ENCODE data around the gene FAM241B. TPM values are rescaled to one million over a fixed set of nuclear protein-coding genes. Genes with fewer than 3 reads are reported as not detected.
A peak's percentile ranks its signal among the peaks of the same experiment; 100 is the strongest.

FAM241B gene
- total RNA-seq, 4 donors from 2014 or later, result 0.84 to 2.3 (median 1.8) TPM

DNA sequence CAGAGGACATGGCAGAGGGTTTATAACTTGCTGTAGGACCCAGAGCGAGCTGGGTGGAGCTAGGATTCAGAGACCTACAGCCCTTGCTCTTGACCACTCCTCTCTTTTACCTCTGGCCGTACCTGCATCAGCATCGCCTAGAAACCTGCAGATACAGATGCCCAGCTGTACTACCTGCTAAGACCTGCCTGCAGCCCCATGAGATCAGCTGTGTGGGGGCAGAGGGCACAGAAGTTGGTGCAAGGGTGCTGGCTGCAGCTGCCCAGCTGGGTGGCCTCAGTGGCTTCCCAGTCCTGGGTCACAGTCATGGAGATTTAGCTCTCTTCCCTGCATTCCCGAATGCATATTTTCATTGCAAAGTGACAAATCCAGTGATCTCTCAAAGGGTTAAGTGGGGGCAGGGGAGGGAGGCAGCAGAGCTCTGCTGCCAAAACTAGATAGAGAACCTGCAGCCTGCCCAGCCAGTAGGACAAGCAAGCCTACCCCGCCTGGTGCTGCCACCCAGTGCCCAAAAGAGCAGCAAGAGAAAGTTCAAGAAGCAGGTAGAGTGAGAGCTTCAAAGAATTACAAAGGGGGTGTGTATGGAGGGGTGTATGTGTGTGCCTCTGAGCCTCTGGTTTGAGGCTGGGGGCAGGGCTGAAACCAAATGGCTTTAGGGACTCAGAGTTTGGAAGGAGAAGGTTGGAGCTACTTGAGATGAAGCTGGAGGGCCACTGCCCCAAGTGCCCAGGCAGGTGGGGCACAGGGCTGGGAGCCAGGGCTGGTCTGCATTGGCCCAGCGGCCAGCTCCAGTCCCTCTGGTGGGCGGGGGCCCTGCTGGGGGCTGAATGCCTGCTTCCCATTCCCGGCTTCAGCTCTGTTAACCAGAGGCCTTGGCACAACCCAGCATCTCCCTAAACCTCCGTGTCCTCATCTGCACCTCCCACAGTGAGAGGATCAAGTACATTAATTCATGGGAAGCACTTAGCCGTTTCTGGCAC lies 6.9 kb downstream of the FAM241B start:
- TF ChIP-seq CTCF (IDR thresholded peaks at IDR 0.05), result no peak
- ATAC-seq (ENCODE audit: low FRiP score) (no peak), DNase-seq (ENCODE audit: low spot score) (no peak)

DNA sequence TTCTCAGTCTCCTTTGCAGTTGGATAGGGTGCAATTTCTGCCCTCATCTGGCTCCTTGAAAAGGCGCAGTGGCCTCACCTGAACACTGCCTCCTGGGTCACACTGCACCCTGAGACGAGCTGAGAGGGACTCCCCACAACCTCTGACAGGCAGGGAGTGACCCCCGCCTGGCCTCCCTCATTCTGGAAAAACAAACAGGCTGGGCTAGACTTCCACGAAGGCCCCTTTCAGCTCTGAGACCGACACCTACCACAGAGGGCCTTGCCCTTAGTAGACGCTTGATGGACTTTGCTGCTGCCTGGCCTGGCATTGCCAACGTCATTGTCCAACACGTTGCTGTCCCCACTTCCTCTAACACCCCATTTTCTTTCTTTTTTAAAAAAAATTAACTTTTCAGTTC lies 8.6 kb downstream of the FAM241B start:
- no peak for ATAC-seq (ENCODE audit: low FRiP score)
- TF ChIP-seq CTCF (IDR thresholded peaks at IDR 0.05), result no peak
- DNase-seq (ENCODE audit: low spot score), result no peak

- ATAC-seq (ENCODE audit: low FRiP score) (no peak), DNase-seq (ENCODE audit: low spot score) (peak; percentile 50)
- peak in 1 of 3 donors; percentile 41 for TF ChIP-seq CTCF (IDR thresholded peaks at IDR 0.05)
Measured at GRCh38 chr10:69639291-69640195, 9.5 kb downstream of the FAM241B start.

GRCh38 chr10:69640196-69640980 lies 10.3 kb downstream of the FAM241B start:
- no peak for DNase-seq (ENCODE audit: low spot score)
- TF ChIP-seq CTCF (IDR thresholded peaks at IDR 0.05), result no peak
- no peak for ATAC-seq (ENCODE audit: low FRiP score)

DNA sequence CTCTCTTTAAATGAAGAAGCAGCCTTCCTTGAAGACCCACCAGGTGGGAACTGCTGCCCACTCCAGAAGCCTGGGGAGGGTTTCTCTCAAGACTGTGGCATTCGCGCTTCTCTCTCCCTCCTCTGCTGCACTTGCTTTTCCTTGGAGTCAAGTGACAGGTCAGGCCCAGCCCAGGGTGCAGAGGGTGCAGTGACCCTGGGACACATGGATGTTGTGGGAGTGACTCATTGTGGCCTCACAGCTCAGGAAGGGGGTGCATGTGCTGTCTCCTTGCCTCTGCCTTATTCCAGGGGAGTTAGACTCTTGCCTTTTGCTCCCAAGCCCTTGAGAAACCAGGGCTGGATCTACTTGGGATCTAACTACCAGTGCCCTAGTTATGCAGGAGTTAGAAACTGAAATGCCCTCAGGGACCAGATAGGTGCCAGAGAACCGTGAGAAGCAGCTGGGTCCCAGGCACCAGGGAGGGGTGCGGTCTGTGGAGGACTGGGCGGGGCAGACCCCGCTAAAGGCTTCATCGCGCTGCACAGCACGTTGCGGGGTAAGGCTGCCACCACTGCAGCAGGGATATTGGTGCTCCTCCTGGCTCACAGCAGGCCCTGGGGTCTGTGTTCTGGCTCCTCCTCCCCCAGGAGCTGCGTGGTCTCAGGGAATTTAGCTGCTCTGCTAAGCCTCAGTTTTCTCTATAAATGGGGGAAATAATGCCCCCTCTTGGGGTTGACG lies 11.4 kb downstream of the FAM241B start:
- no peak for ATAC-seq (ENCODE audit: low FRiP score)
- no peak for TF ChIP-seq CTCF (IDR thresholded peaks at IDR 0.05)
- no peak for DNase-seq (ENCODE audit: low spot score)

- no peak for DNase-seq (ENCODE audit: low spot score)
- no peak for ATAC-seq (ENCODE audit: low FRiP score)
- TF ChIP-seq CTCF (IDR thresholded peaks at IDR 0.05), result no peak
Measured at GRCh38 chr10:69642747-69643146, 12.7 kb downstream of the FAM241B start.

Measured in omental fat pad (tissue), 4 donors.